ENCODE results near the gene ADCY9. TPM values are rescaled to one million over a fixed set of nuclear protein-coding genes. Genes with fewer than 3 reads are reported as not detected.

Gene ADCY9
- total RNA-seq, 2 donors from 2014 or later, result 4.1 to 9.4 TPM

GRCh38 chr16:4006397-4006999 lies 109.7 kb downstream of the ADCY9 start:
- Mint-ChIP-seq H3K4me3 (no peak overlapping the region), H3K27ac (no peak overlapping the region), H3K9me3 (no peaks in the 10 kb centered on the region), H3K36me3 (ENCODE audit: low read depth) (peaks cover 5% of the 10 kb centered on the region), H3K27me3 (no peaks in the 10 kb centered on the region), H3K4me1 (peaks cover 4% of the 10 kb centered on the region)
- no peak for ATAC-seq (replicated peaks)

- Mint-ChIP-seq H3K9me3 (no peaks in the 10 kb centered on the region), H3K27ac (no peak overlapping the region), H3K4me3 (no peak overlapping the region), H3K4me1 (peaks cover 4% of the 10 kb centered on the region), H3K27me3 (no peaks in the 10 kb centered on the region), H3K36me3 (ENCODE audit: low read depth) (peaks cover 5% of the 10 kb centered on the region)
- ATAC-seq (replicated peaks), result no peak
Measured at GRCh38 chr16:4005731-4006130, 110.5 kb downstream of the ADCY9 start.

- H3K4me3 Mint-ChIP-seq, result no peak overlapping the region
- peaks cover 6% of the 10 kb centered on the region for H3K4me1 Mint-ChIP-seq
- no peak overlapping the region for H3K27ac Mint-ChIP-seq
- H3K9me3 Mint-ChIP-seq, result no peaks in the 10 kb centered on the region
- no peaks in the 10 kb centered on the region for H3K27me3 Mint-ChIP-seq
- H3K36me3 Mint-ChIP-seq (ENCODE audit: low read depth), result peaks cover 5% of the 10 kb centered on the region
- no peak for ATAC-seq (replicated peaks)
Measured at GRCh38 chr16:4005281-4005680, 111.0 kb downstream of the ADCY9 start.

- Mint-ChIP-seq H3K27me3 (no peaks in the 10 kb centered on the region), H3K9me3 (no peaks in the 10 kb centered on the region), H3K36me3 (ENCODE audit: low read depth) (peaks cover 5% of the 10 kb centered on the region), H3K4me1 (peaks cover 9% of the 10 kb centered on the region), H3K4me3 (no peak overlapping the region), H3K27ac (no peak overlapping the region)
- ATAC-seq (replicated peaks), result no peak
Measured at GRCh38 chr16:4004206-4004605, 112.0 kb downstream of the ADCY9 start.

- no peaks in the 10 kb centered on the region for H3K27me3 Mint-ChIP-seq
- no peak overlapping the region for H3K27ac Mint-ChIP-seq
- H3K36me3 Mint-ChIP-seq (ENCODE audit: low read depth), result peaks cover 5% of the 10 kb centered on the region
- H3K9me3 Mint-ChIP-seq, result no peaks in the 10 kb centered on the region
- peaks cover 9% of the 10 kb centered on the region for H3K4me1 Mint-ChIP-seq
- no peak overlapping the region for H3K4me3 Mint-ChIP-seq
- no peak for ATAC-seq (replicated peaks)
Measured at GRCh38 chr16:4003576-4003975, 112.7 kb downstream of the ADCY9 start.

GRCh38 chr16:4003166-4003565 lies 113.1 kb downstream of the ADCY9 start:
- no peaks in the 10 kb centered on the region for H3K9me3 Mint-ChIP-seq
- H3K4me3 Mint-ChIP-seq, result no peak overlapping the region
- H3K36me3 Mint-ChIP-seq (ENCODE audit: low read depth), result peaks cover 5% of the 10 kb centered on the region
- no peaks in the 10 kb centered on the region for H3K27me3 Mint-ChIP-seq
- no peak for ATAC-seq (replicated peaks)
- peaks cover 9% of the 10 kb centered on the region for H3K4me1 Mint-ChIP-seq
- H3K27ac Mint-ChIP-seq, result no peak overlapping the region

GRCh38 chr16:4002121-4002520 lies 114.1 kb downstream of the ADCY9 start:
- peaks cover 9% of the 10 kb centered on the region for H3K4me1 Mint-ChIP-seq
- ATAC-seq (replicated peaks), result no peak
- peaks cover 5% of the 10 kb centered on the region for H3K36me3 Mint-ChIP-seq (ENCODE audit: low read depth)
- no peak overlapping the region for H3K27ac Mint-ChIP-seq
- H3K9me3 Mint-ChIP-seq, result no peaks in the 10 kb centered on the region
- no peak overlapping the region for H3K4me3 Mint-ChIP-seq
- H3K27me3 Mint-ChIP-seq, result no peaks in the 10 kb centered on the region

GRCh38 chr16:3999479-4000325 lies 116.5 kb downstream of the ADCY9 start:
- peaks cover 5% of the 10 kb centered on the region for H3K36me3 Mint-ChIP-seq (ENCODE audit: low read depth)
- peak overlapping the region; percentile 56 for H3K4me3 Mint-ChIP-seq
- H3K9me3 Mint-ChIP-seq, result no peaks in the 10 kb centered on the region

GRCh38 chr16:3998793-3999478 lies 117.3 kb downstream of the ADCY9 start:
- Mint-ChIP-seq H3K4me1 (peaks cover 9% of the 10 kb centered on the region), H3K9me3 (no peaks in the 10 kb centered on the region), H3K27me3 (no peaks in the 10 kb centered on the region), H3K27ac (no peak overlapping the region), H3K36me3 (ENCODE audit: low read depth) (peaks cover 5% of the 10 kb centered on the region), H3K4me3 (no peak overlapping the region)
- ATAC-seq (replicated peaks), result no peak

More at GRCh38 chr16:3999479-4000325, 116.5 kb downstream of the ADCY9 start:
- peak; percentile 67 for ATAC-seq (replicated peaks)
- H3K27ac Mint-ChIP-seq, result peak overlapping the region; percentile 46
- peaks cover 9% of the 10 kb centered on the region for H3K4me1 Mint-ChIP-seq
- H3K27me3 Mint-ChIP-seq, result no peaks in the 10 kb centered on the region

- ATAC-seq (replicated peaks), result no peak
- Mint-ChIP-seq H3K27me3 (no peaks in the 10 kb centered on the region), H3K4me3 (no peak overlapping the region), H3K36me3 (ENCODE audit: low read depth) (no peaks in the 10 kb centered on the region), H3K4me1 (peaks cover 9% of the 10 kb centered on the region), H3K27ac (no peak overlapping the region), H3K9me3 (no peaks in the 10 kb centered on the region)
Measured at GRCh38 chr16:3997231-3997841, 118.9 kb downstream of the ADCY9 start.

- Mint-ChIP-seq H3K4me1 (peaks cover 3% of the 10 kb centered on the region), H3K27ac (no peak overlapping the region), H3K36me3 (ENCODE audit: low read depth) (no peaks in the 10 kb centered on the region), H3K27me3 (no peaks in the 10 kb centered on the region), H3K9me3 (no peaks in the 10 kb centered on the region), H3K4me3 (no peak overlapping the region)
- no peak for ATAC-seq (replicated peaks)
Measured at GRCh38 chr16:3995001-3995400, 121.2 kb downstream of the ADCY9 start.

- Mint-ChIP-seq H3K36me3 (ENCODE audit: low read depth) (peaks cover 2% of the 10 kb centered on the region), H3K4me1 (no peaks in the 10 kb centered on the region), H3K27ac (no peak overlapping the region), H3K4me3 (no peak overlapping the region), H3K9me3 (no peaks in the 10 kb centered on the region), H3K27me3 (no peaks in the 10 kb centered on the region)
- ATAC-seq (replicated peaks), result no peak
Measured at GRCh38 chr16:3993052-3993785, 123.0 kb downstream of the ADCY9 start.

- Mint-ChIP-seq H3K27ac (no peak overlapping the region), H3K4me1 (no peaks in the 10 kb centered on the region), H3K36me3 (ENCODE audit: low read depth) (peaks cover 4% of the 10 kb centered on the region), H3K4me3 (no peak overlapping the region), H3K9me3 (no peaks in the 10 kb centered on the region), H3K27me3 (no peaks in the 10 kb centered on the region)
- ATAC-seq (replicated peaks), result no peak
Measured at GRCh38 chr16:3992297-3993051, 123.8 kb downstream of the ADCY9 start.

All from activated T-helper 17 cell treated with anti-CD3 and anti-CD28 coated beads, Interleukin-2, amount 50 U/mL, for 72 hours (primary cell).